Stimulated activated CD4-positive, alpha-beta T cell treated with anti-CD3 and anti-CD28 coated beads, Interleukin-2, amount 100 ng/mL, for 48 hours (primary cell): Measurements from ENCODE around the gene HSDL1.
"Not testable (repeated sequence)": the region's sequence is repeated elsewhere in the genome, so short reads cannot be mapped to it uniquely, and the experiment has no call there.

ENCODE experiments used
- DNase-seq, 2 donors: peaks; one replicate each; pipeline ENCODE4 v3.0.0-alpha.2; 2020

HSDL1 gene

GRCh38 chr16:84137769-84138357 is 7.1 kb downstream of the HSDL1 start:
- DNase-seq, result no peak

GRCh38 chr16:84137287-84137686 is 7.7 kb downstream of the HSDL1 start:
- no peak for DNase-seq

GRCh38 chr16:84136331-84137125 is 8.4 kb downstream of the HSDL1 start:
- DNase-seq, result no peak

GRCh38 chr16:84132527-84133285 is 12.3 kb downstream of the HSDL1 start:
- DNase-seq, result no peak

GRCh38 chr16:84131117-84131516 is 13.9 kb downstream of the HSDL1 start:
- no peak for DNase-seq

- DNase-seq, result no peak
Observed at GRCh38 chr16:84124257-84125073, 20.5 kb downstream of the HSDL1 start.

- DNase-seq, result no peak
Observed at GRCh38 chr16:84121007-84121406, 24.0 kb downstream of the HSDL1 start.

GRCh38 chr16:84120023-84120422 is 25.0 kb downstream of the HSDL1 start:
- no peak for DNase-seq

GRCh38 chr16:84119368-84119767 is 25.6 kb downstream of the HSDL1 start:
- DNase-seq, result no peak

GRCh38 chr16:84118315-84118714 is 26.7 kb downstream of the HSDL1 start:
- not testable (repeated sequence) for DNase-seq

GRCh38 chr16:84117494-84117843 is 27.5 kb downstream of the HSDL1 start:
- peak in 1 of 2 donors; percentile 26 for DNase-seq

- peak; percentile 95 to 98 for DNase-seq
Observed at GRCh38 chr16:84116720-84117493, 28.1 kb downstream of the HSDL1 start, which contains the start of gene MBTPS1. MBTPS1 (minus strand) TSS chr16:84116942; CDS start chr16:84101783, 15,159 bp downstream.

GRCh38 chr16:84115919-84116719 is 28.9 kb downstream of the HSDL1 start:
- peak; percentile 32 to 47 for DNase-seq

- peak in 1 of 2 donors; percentile 25 for DNase-seq
Observed at GRCh38 chr16:84111949-84112348, 33.0 kb downstream of the HSDL1 start.

GRCh38 chr16:84111525-84111924 is 33.5 kb downstream of the HSDL1 start:
- DNase-seq, result no peak

- no peak for DNase-seq
Observed at GRCh38 chr16:84110527-84110926, 34.5 kb downstream of the HSDL1 start.

- DNase-seq, result no peak
Observed at GRCh38 chr16:84109598-84110335, 35.2 kb downstream of the HSDL1 start.

GRCh38 chr16:84107921-84108320 is 37.1 kb downstream of the HSDL1 start:
- no peak for DNase-seq

GRCh38 chr16:84105948-84106740 is 38.8 kb downstream of the HSDL1 start:
- DNase-seq, result no peak
